PFSK-1 (cell line): ENCODE measurements around the gene NADK2.

ENCODE experiments used
- FOXP2 ChIP-seq: optimal IDR thresholded peaks from 2 replicates; pipeline ENCODE3; 2011; ENCODE audit warnings: borderline replicate concordance, control low read depth, inconsistent platforms; ENCODE audit not compliant: insufficient read depth; ENCODE audit errors: extremely low read length, extremely low read depth
- POLR2AphosphoS5 ChIP-seq: IDR thresholded peaks from 2 replicates; pipeline ENCODE4 v1.6.1; 2012; ENCODE audit warnings: low read depth, mild to moderate bottlenecking, control low read depth, low read length, moderate library complexity
- SIN3A ChIP-seq: IDR thresholded peaks from 2 replicates; pipeline ENCODE4 v1.6.1; 2012; ENCODE audit warnings: mild to moderate bottlenecking, low read length, moderate library complexity, borderline replicate concordance; ENCODE audit not compliant: insufficient read depth
- TAF1 ChIP-seq: IDR thresholded peaks from 2 replicates; pipeline ENCODE4 v1.6.1; 2012; ENCODE audit warnings: low read length, control low read depth, borderline replicate concordance; ENCODE audit not compliant: insufficient read depth
- TF ChIP-seq, protein P1 (sequence below), 2 experiments: IDR thresholded peaks; 2 replicates each; pipeline versions ENCODE4 v1.6.1 to v1.8.0; 2011 to 2012; ENCODE audit warnings: low read depth in 2 of 2, low read length in 2 of 2, control low read depth in 1 of 2, inconsistent platforms in 1 of 2, mild to moderate bottlenecking in 1 of 2, moderate library complexity in 1 of 2; ENCODE audit not compliant: insufficient read depth in 1 of 2

Gene NADK2

DNA sequence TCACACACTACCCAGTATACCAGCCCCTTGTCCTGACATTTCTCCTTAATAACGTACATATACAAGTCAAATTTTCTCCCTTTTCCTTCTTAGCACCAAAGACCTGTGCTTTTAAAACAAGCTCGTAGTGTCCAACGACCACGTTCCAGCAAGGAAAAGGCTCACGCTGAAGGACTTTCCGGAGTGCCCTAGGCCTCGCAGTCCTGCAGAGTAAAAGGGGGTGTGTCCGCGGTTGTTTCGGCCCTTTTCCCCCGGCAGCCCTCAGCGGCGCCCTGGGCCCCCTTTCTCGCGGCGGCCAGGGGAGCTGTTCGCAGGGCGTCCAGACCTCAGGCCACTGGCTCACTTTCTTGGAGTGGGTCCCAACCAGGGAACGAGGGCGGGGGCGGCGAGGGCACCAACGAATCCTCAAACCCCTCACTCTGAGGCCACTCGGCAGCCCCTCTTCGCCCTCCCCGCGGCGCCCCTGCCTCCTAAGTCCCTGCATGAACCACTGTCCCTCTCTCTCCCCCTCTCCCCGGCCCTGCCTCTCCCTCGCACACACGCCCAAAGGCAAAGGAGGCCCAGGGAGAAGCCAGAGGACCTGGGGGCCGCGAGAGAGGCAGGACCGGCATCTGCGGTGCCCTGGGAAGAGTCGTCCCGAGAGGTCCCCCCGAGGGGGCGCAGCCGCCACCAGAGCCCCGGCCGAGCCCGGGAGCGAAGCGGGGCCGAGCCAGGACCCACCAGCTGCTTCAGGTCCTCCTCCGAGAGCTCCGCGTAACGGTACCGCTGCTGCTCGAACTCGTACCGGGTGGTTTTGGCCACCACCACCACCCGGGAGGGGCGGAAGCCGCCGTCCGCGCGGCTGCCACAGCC lies 720 bp downstream of the NADK2 start:
- TF ChIP-seq FOXP2 = no peak
- TF ChIP-seq SIN3A = peak; percentile 79; the same call in 1 of the 2 replicates

DNA sequence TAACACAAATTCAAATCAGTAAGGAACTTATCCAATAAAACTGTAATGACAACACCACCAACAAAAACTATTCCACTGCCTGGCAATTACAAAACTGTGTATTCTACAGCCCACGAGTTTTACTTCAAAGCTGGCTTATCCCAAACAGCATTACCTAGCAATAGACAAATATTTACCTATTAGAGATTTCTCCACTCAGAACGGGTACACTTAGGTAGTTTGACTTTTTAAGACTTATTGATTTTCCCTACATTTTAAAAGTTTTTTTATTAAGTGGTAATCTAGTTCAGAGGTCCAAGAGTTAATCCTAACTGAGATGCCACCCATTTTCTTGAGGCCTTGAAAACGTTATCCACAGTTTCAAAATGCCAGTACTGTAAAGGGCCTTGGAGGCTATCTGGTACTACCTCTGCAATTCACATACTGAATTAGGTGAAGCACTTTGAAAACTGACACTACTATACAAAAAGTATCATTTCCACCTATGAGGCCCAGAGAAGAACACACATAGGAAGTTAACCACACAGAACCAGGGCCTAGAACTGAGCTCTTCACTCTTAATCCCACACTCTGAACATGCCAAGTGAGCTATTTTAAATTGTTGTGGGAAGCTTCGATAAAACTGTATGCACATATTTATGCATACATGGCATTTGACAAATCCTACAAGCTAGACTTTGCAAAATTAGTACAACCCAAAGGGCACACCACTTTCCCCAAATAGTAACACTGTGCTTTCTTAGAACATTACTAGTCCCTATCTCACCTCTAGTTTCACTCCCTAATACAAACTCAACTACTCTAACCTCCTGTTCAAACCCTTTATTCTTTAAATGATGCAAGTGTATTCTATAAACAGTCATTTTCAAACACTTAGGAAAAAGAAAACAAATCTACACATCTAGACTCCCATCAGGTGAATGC lies 2.1 kb downstream of the NADK2 start:
- TF ChIP-seq, protein P1, sequence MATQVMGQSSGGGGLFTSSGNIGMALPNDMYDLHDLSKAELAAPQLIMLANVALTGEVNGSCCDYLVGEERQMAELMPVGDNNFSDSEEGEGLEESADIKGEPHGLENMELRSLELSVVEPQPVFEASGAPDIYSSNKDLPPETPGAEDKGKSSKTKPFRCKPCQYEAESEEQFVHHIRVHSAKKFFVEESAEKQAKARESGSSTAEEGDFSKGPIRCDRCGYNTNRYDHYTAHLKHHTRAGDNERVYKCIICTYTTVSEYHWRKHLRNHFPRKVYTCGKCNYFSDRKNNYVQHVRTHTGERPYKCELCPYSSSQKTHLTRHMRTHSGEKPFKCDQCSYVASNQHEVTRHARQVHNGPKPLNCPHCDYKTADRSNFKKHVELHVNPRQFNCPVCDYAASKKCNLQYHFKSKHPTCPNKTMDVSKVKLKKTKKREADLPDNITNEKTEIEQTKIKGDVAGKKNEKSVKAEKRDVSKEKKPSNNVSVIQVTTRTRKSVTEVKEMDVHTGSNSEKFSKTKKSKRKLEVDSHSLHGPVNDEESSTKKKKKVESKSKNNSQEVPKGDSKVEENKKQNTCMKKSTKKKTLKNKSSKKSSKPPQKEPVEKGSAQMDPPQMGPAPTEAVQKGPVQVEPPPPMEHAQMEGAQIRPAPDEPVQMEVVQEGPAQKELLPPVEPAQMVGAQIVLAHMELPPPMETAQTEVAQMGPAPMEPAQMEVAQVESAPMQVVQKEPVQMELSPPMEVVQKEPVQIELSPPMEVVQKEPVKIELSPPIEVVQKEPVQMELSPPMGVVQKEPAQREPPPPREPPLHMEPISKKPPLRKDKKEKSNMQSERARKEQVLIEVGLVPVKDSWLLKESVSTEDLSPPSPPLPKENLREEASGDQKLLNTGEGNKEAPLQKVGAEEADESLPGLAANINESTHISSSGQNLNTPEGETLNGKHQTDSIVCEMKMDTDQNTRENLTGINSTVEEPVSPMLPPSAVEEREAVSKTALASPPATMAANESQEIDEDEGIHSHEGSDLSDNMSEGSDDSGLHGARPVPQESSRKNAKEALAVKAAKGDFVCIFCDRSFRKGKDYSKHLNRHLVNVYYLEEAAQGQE (IDR thresholded peaks at IDR 0.05; ENCODE audit: insufficient read depth in 1 of 2, low read depth in 2 of 2, low read length in 2 of 2) = no peak
- TF ChIP-seq TAF1 (no peak), POLR2AphosphoS5 (no peak), FOXP2 (no peak), SIN3A (no peak)

DNA sequence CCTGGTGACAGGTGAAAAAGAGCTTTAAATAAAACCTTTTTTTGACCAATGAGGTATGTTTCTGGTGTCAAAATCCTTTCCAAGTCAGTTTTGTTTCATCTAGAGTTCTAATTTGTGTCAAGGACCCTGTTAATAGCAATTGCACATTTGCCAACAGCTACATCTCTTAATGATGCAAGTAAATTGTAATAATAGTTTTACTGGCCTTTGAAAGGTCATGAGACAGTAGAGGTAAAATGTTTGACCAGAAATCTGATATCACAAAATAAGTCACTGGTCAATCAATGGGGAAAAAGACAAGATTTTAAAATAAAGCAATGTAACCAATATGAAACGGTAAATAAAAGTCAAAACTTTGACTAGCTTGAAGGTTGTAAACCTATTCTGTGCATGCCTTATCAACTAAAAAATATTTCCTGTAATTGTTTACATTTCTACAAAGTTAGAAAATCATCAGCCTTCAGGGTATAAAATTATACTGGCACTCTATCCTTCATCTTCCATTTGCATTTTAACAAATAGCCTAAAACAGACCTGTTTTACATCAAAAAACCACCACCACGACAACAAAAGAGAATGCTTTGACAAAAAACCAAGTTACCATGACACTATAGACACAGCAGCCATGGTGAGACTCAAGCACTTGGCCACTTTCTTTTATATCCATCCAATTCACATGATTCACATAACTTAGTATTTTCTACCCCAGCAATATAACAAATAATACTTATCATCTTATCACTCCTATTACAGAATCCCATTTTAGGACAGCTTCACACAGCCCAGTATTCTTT lies 3.0 kb downstream of the NADK2 start:
- no peak for TF ChIP-seq POLR2AphosphoS5

DNA sequence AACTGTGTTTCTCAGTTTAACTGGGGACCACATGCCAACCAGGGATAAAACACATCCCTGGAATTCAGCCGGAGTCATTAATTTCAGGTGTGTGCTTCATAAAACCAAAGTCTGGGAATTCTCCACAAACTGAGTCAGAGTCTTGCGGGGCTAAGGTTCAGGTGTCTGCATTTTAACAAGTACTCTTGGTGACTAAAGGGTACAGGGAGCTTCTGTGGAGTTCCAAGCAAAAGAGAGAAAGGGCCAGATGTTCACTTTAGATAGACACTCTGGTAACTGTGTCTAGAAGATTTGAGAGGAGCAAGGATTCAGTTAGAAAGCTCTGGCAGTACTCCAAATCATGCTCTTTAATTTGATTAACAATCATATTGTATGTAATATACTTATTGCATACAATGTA lies 4.0 kb downstream of the NADK2 start:
- TF ChIP-seq, protein P1 (IDR thresholded peaks at IDR 0.05; ENCODE audit: insufficient read depth in 1 of 2, low read depth in 2 of 2, low read length in 2 of 2) = no peak
- TF ChIP-seq TAF1 = no peak
- no peak for TF ChIP-seq POLR2AphosphoS5
- no peak for TF ChIP-seq FOXP2
- no peak for TF ChIP-seq SIN3A

DNA sequence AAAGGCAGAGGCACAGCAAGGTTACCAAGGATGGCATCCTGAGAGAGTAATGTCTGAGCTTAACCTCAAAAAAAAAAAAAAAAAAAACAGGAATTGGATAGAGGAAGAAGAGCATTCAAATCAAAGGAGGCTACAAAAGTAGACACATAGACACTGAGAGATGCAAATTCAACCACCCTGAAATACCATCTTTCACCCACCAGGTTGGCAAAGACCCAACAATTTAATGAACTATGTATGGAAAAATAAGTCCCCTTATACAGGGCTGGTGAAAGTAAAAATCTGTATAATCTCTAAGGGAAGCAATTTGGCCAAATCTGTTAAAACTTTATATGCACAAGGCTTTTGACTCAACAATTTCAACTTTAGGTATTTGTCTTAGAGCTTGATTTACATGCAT lies 4.9 kb downstream of the NADK2 start:
- TF ChIP-seq FOXP2 (no peak), SIN3A (no peak), POLR2AphosphoS5 (no peak), TAF1 (no peak)
- TF ChIP-seq, protein P1 (IDR thresholded peaks at IDR 0.05; ENCODE audit: insufficient read depth in 1 of 2, low read depth in 2 of 2, low read length in 2 of 2) = no peak

DNA sequence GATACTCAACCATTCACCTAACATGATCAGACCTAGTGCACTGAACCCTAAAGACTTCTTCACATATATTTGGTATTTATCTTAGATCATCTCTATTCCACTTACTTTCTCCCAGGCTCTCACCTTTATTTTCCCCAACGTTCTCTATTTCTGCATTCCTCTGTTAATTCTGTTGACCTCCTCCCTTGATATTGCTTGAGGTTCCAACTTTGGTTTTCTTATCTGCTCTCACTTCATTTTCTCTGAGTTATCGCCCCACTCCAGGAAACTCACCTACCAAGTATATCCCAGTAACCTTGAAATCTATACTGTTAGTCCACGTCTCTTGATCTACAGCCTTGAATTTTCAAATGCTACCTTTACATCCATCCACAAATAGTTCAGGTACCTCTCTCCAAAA lies 9.2 kb downstream of the NADK2 start:
- TF ChIP-seq TAF1 = no peak
- TF ChIP-seq, protein P1 (IDR thresholded peaks at IDR 0.05; ENCODE audit: insufficient read depth in 1 of 2, low read depth in 2 of 2, low read length in 2 of 2) = no peak
- no peak for TF ChIP-seq FOXP2
- no peak for TF ChIP-seq POLR2AphosphoS5
- TF ChIP-seq SIN3A = no peak
